ENCODE data around the gene ANO1.

DNA sequence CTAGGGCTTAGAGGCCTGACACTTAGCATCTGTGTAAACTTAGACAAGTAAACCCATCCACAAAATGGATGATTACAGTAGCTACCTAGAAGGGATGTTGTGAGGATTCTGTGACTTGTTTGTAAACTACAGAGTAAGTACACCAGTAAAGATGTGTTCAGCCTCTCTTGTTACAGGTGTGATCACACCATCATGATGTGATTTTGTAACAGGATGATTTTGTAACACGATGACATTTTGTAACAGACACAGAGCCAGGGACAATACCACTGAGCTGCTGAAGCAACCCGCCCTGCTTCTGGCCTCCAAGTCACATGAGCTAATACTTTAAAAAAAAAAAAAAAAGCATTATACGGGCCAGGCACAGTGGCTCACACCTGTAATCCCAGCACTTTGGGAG lies 142.0 kb downstream of the ANO1 start:
- TF ChIP-seq EZH2 (IDR thresholded peaks at IDR 0.05): no peak
- no peak for TF ChIP-seq POLR2AphosphoS5 (IDR thresholded peaks at IDR 0.05; ENCODE audit: borderline replicate concordance, low read depth, low read length)
- no peak for TF ChIP-seq FOXP2 (optimal IDR thresholded peaks at IDR 0.05; ENCODE audit: control extremely low read depth, extremely low read length, insufficient read depth)

Data from SK-N-MC (cell line).